Gastroesophageal sphincter (tissue), 3 donors: ENCODE data around the gene MFAP2.

Experiments
- EP300 ChIP-seq: sonication (generic); formaldehyde crosslinking; IDR thresholded peaks from one replicate; pipeline ENCODE4 v1.6.1; 2017; ENCODE audit warnings: antibody characterized with exemption, mild to moderate bottlenecking
- TF ChIP-seq, protein P1 (sequence below), 4 experiments: fragments of 200-600 bp in 2 of 4; fragments of 450-650 bp in 2 of 4; sonication (generic) in 1 of 4; IDR thresholded peaks; one replicate each; pipeline ENCODE4 v1.5.1; 2017 to 2019; ENCODE audit warnings: antibody characterized with exemption in 4 of 4, mild to moderate bottlenecking in 2 of 4, moderate library complexity in 2 of 4

- TF ChIP-seq, protein P1, sequence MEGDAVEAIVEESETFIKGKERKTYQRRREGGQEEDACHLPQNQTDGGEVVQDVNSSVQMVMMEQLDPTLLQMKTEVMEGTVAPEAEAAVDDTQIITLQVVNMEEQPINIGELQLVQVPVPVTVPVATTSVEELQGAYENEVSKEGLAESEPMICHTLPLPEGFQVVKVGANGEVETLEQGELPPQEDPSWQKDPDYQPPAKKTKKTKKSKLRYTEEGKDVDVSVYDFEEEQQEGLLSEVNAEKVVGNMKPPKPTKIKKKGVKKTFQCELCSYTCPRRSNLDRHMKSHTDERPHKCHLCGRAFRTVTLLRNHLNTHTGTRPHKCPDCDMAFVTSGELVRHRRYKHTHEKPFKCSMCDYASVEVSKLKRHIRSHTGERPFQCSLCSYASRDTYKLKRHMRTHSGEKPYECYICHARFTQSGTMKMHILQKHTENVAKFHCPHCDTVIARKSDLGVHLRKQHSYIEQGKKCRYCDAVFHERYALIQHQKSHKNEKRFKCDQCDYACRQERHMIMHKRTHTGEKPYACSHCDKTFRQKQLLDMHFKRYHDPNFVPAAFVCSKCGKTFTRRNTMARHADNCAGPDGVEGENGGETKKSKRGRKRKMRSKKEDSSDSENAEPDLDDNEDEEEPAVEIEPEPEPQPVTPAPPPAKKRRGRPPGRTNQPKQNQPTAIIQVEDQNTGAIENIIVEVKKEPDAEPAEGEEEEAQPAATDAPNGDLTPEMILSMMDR (IDR thresholded peaks at IDR 0.05) = no peak
- no peak for TF ChIP-seq EP300
Measured at GRCh38 chr1:16961297-16962133, 18.9 kb downstream of the MFAP2 start.
